GM12801 (cell line): Measurements from ENCODE around the gene HOXD8.

Source experiments
- CTCF ChIP-seq: IDR thresholded peaks from one replicate; pipeline ENCODE4 v1.5.1; 2011; ENCODE audit warnings: control low read depth; ENCODE audit not compliant: insufficient read length; ENCODE audit errors: extremely low read depth

Gene HOXD8

DNA sequence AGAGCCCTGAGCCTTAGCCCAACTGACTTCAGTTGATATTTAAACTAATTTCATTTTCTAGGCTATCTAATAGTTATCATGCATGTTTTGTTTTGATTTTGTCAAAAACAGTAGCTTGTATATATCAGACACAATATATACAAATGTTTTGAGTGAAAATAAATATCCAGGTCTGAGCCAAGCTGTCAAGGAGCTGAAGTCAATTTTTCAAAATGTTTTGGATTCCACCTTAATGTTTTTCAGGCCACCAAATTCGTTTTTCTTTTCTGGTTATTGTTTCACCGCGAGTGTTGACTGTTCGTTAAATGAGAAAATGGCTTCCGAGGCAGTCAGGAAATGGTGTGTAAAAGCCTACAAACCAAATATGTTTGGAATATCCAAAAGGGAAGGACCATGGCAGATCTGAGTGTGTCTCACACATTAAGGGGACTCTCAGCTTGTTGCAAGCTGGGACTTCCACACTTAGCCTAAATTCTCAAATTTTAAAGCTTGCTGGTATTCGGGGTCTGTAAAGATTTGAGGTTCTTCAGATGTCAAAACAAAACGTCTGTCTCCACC is 27.1 kb upstream of the HOXD8 start:
- no peak for TF ChIP-seq CTCF

DNA sequence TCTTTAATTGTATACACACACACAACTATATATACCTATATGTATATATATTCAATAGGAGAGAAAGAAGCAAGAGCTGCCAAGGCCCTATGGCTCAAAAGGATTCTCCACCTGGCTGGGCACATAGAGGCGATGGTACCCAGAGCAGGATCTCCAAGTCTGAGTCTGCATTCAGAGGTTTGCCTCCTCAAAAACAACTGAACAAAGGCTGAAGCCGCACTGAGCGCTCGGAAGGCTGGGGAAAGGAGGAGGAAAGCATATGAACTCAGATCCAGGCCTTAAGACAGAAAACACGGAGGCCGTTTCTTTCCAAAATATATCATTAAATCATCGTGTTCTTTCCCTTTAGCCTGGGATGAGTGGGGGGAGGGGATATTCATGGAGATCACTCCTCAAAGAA is 26.3 kb upstream of the HOXD8 start:
- TF ChIP-seq CTCF: no peak

DNA sequence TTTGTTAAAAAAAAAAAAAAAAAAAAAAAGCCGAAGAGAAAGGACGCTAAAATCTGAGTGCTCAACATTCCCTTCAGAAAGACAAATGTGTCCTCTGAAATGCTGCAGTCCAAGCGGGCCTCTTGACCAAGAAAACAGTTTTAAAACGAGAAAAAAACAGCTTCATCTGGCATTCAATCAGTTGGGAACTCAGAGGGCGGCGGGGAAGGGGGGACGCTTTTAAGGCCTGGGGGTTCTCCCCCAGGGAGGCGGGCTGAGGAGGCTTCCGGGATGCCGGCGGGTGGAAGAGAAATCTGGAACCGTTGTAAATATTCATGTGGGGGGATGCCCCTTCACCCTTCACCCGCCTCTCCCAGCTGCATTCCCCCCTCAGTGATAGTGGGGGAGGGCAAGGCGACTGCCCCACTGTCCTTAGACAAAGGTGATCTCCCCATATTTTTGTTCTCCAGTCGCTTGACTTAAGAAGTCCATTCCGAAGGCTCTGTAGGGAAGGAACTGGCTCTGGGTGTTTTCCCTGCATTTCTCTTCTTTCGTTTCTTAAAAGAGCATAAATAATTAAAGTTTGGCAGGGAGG is 25.7 kb upstream of the HOXD8 start:
- no peak for TF ChIP-seq CTCF

DNA sequence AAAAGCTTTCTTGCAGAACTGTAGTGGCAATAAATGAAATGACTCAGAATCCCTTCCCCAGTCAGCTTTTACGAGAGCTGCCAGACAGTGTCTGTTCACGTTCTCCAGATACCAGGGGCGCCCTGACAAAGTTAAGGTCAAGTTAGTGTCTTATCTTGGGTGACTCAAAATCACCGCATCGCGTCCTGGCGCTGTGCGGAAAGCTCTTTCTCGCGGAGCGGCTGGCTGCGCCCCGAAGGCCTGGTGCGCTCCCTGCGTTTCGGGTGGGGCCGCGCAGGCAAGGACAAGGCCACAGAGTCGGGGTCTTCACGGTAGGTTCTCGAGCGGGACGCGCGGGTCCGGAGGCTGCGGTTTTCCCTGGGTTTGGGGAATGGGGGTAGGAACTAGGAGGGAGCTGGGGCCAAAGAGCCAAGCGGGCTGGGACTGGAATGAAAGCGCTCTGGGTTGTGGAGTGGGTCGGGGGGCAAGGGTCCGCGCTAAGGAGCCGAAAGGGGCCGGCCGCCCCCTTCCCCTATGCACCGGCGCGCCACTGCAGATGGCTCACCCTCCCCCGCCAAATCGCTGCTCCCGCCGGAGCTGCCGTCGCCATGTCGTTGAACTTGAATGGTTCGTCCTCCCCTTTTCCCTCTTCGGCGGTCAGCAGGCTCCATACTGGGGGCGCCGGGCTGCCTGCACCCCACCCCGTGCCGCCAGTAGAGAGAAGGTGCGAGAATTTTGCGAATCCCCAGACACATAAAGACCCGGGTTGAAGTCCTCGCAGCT is 25.0 kb upstream of the HOXD8 start:
- TF ChIP-seq CTCF: no peak

DNA sequence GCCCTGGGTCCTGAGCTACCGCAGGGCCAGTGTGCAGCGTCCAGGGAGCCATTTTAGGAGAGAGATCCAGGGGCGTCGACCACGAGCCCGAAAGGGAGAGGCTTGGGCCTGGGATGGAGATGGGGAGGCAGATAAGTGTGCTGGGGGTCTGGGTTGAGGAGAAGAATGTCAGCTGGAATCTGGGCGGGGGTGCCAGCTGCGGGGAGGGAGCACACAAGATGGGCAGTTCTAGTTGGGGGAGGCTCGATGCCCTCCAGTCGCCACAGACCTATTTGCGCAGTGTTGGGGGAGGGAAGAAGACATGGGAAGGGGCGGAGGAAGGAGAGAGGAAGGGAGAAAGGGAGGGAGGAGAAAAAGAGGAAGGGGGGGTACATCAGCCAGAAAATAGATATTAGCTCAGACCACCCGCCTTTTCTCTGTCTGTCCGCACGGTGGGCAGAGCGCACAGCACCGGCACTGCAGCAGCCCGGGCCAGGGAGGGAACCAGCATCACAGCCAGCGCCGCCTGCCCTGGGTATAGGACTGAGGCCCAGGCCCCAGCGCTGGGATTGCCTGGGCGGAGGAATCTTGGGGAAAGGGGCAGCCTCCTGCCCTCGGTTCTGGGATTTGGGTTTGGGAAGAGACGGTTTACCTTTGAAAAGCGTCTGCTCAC is 24.3 kb upstream of the HOXD8 start:
- no peak for TF ChIP-seq CTCF

- no peak for TF ChIP-seq CTCF
These were observed 23.6 kb upstream of the HOXD8 start for GRCh38 chr2:176105730-176106580.
